Nephron progenitor cell (in vitro differentiated cells): Measurements from ENCODE around the gene CSMD2.
A peak's percentile ranks its signal among the peaks of the same experiment; 100 is the strongest.
"Not testable (repeated sequence)": the region's sequence is repeated elsewhere in the genome, so short reads cannot be mapped to it uniquely, and the experiment has no call there.

Experiments used
- DNase-seq: peaks from one replicate; pipeline ENCODE4 v3.0.0; 2021
- H3K27ac Mint-ChIP-seq: 2 replicates; pipeline ENCODE4 v1.8.0; 2021; ENCODE audit warnings: mild to moderate bottlenecking, moderate library complexity, mixed read lengths
- H3K27me3 Mint-ChIP-seq: 2 replicates; pipeline ENCODE4 v1.8.0; 2021; ENCODE audit warnings: mild to moderate bottlenecking, low read depth, mixed read lengths; ENCODE audit not compliant: poor library complexity
- H3K36me3 Mint-ChIP-seq: 2 replicates; pipeline ENCODE4 v1.8.0; 2021; ENCODE audit warnings: low read depth, mixed read lengths
- H3K4me1 Mint-ChIP-seq: 2 replicates; pipeline ENCODE4 v1.8.0; 2021; ENCODE audit warnings: mixed read lengths
- H3K4me3 Mint-ChIP-seq: 2 replicates; pipeline ENCODE4 v1.8.0; 2021; ENCODE audit warnings: mild to moderate bottlenecking, moderate library complexity, mixed read lengths
- H3K9me3 Mint-ChIP-seq: 2 replicates; pipeline ENCODE4 v1.8.0; 2021; ENCODE audit warnings: mild to moderate bottlenecking, moderate library complexity, mixed read lengths
- CTCF ChIP-seq: fragments of 200-600 bp; sonication (generic); IDR thresholded peaks from 2 replicates; pipeline ENCODE4 v1.5.0; 2021; ENCODE audit warnings: antibody characterized with exemption

The CSMD2 gene

GRCh38 chr1:34089731-34090130, 75.3 kb downstream of the CSMD2 start:
- no peak for TF ChIP-seq CTCF
- peaks cover 35% of the 10 kb centered on the region for H3K9me3 Mint-ChIP-seq

GRCh38 chr1:34087986-34088385, 77.0 kb downstream of the CSMD2 start:
- Mint-ChIP-seq H3K4me3 (no peak overlapping the region), H3K9me3 (peaks cover 45% of the 10 kb centered on the region), H3K4me1 (peaks cover 15% of the 10 kb centered on the region), H3K36me3 (peaks cover 15% of the 10 kb centered on the region), H3K27ac (no peak overlapping the region), H3K27me3 (peaks cover 7% of the 10 kb centered on the region)
- DNase-seq = no peak
- TF ChIP-seq CTCF = no peak

More at GRCh38 chr1:34089731-34090130, 75.3 kb downstream of the CSMD2 start:
- Mint-ChIP-seq H3K27ac (no peak overlapping the region), H3K4me3 (peak overlapping the region; percentile 8), H3K36me3 (peaks cover 10% of the 10 kb centered on the region), H3K27me3 (peaks cover 7% of the 10 kb centered on the region), H3K4me1 (peaks cover 15% of the 10 kb centered on the region)
- no peak for DNase-seq

- TF ChIP-seq CTCF = no peak
- H3K36me3 Mint-ChIP-seq = peaks cover 6% of the 10 kb centered on the region
- H3K27me3 Mint-ChIP-seq = peaks cover 7% of the 10 kb centered on the region
- peak overlapping the region; percentile 44 for H3K27ac Mint-ChIP-seq
- no peak overlapping the region for H3K4me3 Mint-ChIP-seq
- H3K4me1 Mint-ChIP-seq = peaks cover 8% of the 10 kb centered on the region
- no peak for DNase-seq
- peaks cover 40% of the 10 kb centered on the region for H3K9me3 Mint-ChIP-seq
Measured at GRCh38 chr1:34086561-34086960, 78.5 kb downstream of the CSMD2 start.

GRCh38 chr1:34083974-34084373, 81.1 kb downstream of the CSMD2 start:
- no peak for DNase-seq
- Mint-ChIP-seq H3K27me3 (peaks cover 2% of the 10 kb centered on the region), H3K36me3 (peaks cover 12% of the 10 kb centered on the region), H3K27ac (no peak overlapping the region), H3K4me3 (no peak overlapping the region), H3K4me1 (peaks cover 8% of the 10 kb centered on the region), H3K9me3 (peaks cover 38% of the 10 kb centered on the region)
- TF ChIP-seq CTCF = no peak

GRCh38 chr1:34082085-34082670, 82.9 kb downstream of the CSMD2 start:
- H3K4me1 Mint-ChIP-seq, H3K27ac Mint-ChIP-seq, H3K4me3 Mint-ChIP-seq, DNase-seq, H3K27me3 Mint-ChIP-seq: not testable (repeated sequence)
- Mint-ChIP-seq H3K9me3 (peaks cover 38% of the 10 kb centered on the region), H3K36me3 (peaks cover 12% of the 10 kb centered on the region)

GRCh38 chr1:34078383-34078782, 86.6 kb downstream of the CSMD2 start:
- no peaks in the 10 kb centered on the region for H3K4me1 Mint-ChIP-seq
- peaks cover 35% of the 10 kb centered on the region for H3K9me3 Mint-ChIP-seq
- no peak overlapping the region for H3K4me3 Mint-ChIP-seq
- peaks cover 7% of the 10 kb centered on the region for H3K36me3 Mint-ChIP-seq
- DNase-seq = no peak
- peaks cover 6% of the 10 kb centered on the region for H3K27me3 Mint-ChIP-seq
- TF ChIP-seq CTCF = no peak
- no peak overlapping the region for H3K27ac Mint-ChIP-seq
